ENCODE data around the gene ERRFI1. TPM values are rescaled to one million over a fixed set of nuclear protein-coding genes. Genes with fewer than 3 reads are reported as not detected.
"Not testable (repeated sequence)": the region's sequence is repeated elsewhere in the genome, so short reads cannot be mapped to it uniquely, and the experiment has no call there.

ERRFI1 gene
- total and polyA plus RNA-seq, 10 of the 15 experiments (the other 5 are each of a cell fraction or from before 2014, with no cell fraction given), result 0.90 to 6.5 (median 3.1) TPM

GRCh38 chr1:8069614-8070320 is 43.7 kb upstream of the ERRFI1 start:
- H3K9ac ChIP-seq (ENCODE audit: control insufficient read depth, insufficient read depth, low read length); SMC1A ChIA-PET (ENCODE audit: uncharacterized antibody, unreplicated experiment); H3K4me2 ChIP-seq (ENCODE audit: control insufficient read depth, insufficient read depth); H4K20me1 ChIP-seq (ENCODE audit: control insufficient read depth, insufficient read depth); H3K4me3 ChIP-seq; H3K27me3 ChIP-seq (replicated peaks in 1 of 2; ENCODE audit: control insufficient read depth in 2 of 2, insufficient read depth in 2 of 2, low read length in 1 of 2); POLR2A ChIA-PET; H2AFZ ChIP-seq (ENCODE audit: control insufficient read depth, low read depth, low read length); H3K4me1 ChIP-seq (ENCODE audit: control insufficient read depth, insufficient read depth, low read length); in situ Hi-C loops (cut with MboI); CTCF ChIA-PET; H3K9me3 ChIP-seq (replicated peaks; ENCODE audit: control insufficient read depth, insufficient read depth, low read length); H3K36me3 ChIP-seq (ENCODE audit: control insufficient read depth in 2 of 2, insufficient read depth in 2 of 2, low read length in 1 of 2); intact Hi-C loops (cut with micrococcal nuclease; ENCODE audit: unreplicated experiment); FAIRE-seq; DNase-seq (ENCODE audit: low read depth, low spot score); H3K27ac ChIP-seq (ENCODE audit: control insufficient read depth, insufficient read depth); ATAC-seq; H3K79me2 ChIP-seq (ENCODE audit: control insufficient read depth, insufficient read depth, low read length); BruUV-seq (replicated peaks): not testable (repeated sequence)
- WGBS (ENCODE audit: insufficient coverage, insufficient replicate concordance, low lambda C conversion rate, missing lambda C conversion rate), result 40% methylated on average over 8 of the region's 8 CpGs
- RAD21 ChIA-PET (ENCODE audit: unreplicated experiment), result interaction anchor here (0.7 kb wide), 1 partner anchor 245 kb away, joined by 3 read pairs; no protein-coding TSS in a partner anchor

- FAIRE-seq, result no peak
- no peaks in the 10 kb centered on the region for H3K79me2 ChIP-seq (ENCODE audit: control insufficient read depth, insufficient read depth, low read length)
- no peaks in the 10 kb centered on the region for H4K20me1 ChIP-seq (ENCODE audit: control insufficient read depth, insufficient read depth)
- WGBS (ENCODE audit: insufficient coverage, insufficient replicate concordance, low lambda C conversion rate, missing lambda C conversion rate), result 58% methylated on average over 4 of the region's 4 CpGs
- no peak overlapping the region for H3K4me3 ChIP-seq
- no peak for ATAC-seq
- intact Hi-C loops (cut with micrococcal nuclease; ENCODE audit: unreplicated experiment), result no loop called here
- no peak overlapping the region for H3K4me2 ChIP-seq (ENCODE audit: control insufficient read depth, insufficient read depth)
- in situ Hi-C loops (cut with MboI), result no loop called here
- no peaks in the 10 kb centered on the region for H3K4me1 ChIP-seq (ENCODE audit: control insufficient read depth, insufficient read depth, low read length)
- no peak for DNase-seq (ENCODE audit: low read depth, low spot score)
- SMC1A ChIA-PET (ENCODE audit: uncharacterized antibody, unreplicated experiment), result no interaction called here
- no peaks in the 10 kb centered on the region; the same call in 2 of the 3 replicates for H3K9me3 ChIP-seq (replicated peaks; ENCODE audit: control insufficient read depth, insufficient read depth, low read length)
- CTCF ChIA-PET, result no interaction called here
- H3K36me3 ChIP-seq (ENCODE audit: control insufficient read depth in 2 of 2, insufficient read depth in 2 of 2, low read length in 1 of 2), result no peaks in the 10 kb centered on the region
- RAD21 ChIA-PET (ENCODE audit: unreplicated experiment), result no interaction called here
- no peak overlapping the region for H3K9ac ChIP-seq (ENCODE audit: control insufficient read depth, insufficient read depth, low read length)
- H2AFZ ChIP-seq (ENCODE audit: control insufficient read depth, low read depth, low read length), result no peak overlapping the region
- H3K27ac ChIP-seq (ENCODE audit: control insufficient read depth, insufficient read depth), result no peak overlapping the region
- POLR2A ChIA-PET, result interaction anchor here (0.6 kb wide), 1 partner anchor 25 kb away, joined by 4 read pairs; no protein-coding TSS in a partner anchor
- BruUV-seq (replicated peaks), result no TSS peak
- H3K27me3 ChIP-seq (replicated peaks in 1 of 2; ENCODE audit: control insufficient read depth in 2 of 2, insufficient read depth in 2 of 2, low read length in 1 of 2), result no peaks in the 10 kb centered on the region
- TF ChIP-seq CEBPZ (IDR thresholded peaks at IDR 0.05; ENCODE audit: low read depth, low read length), result no peak
- no peak for TF ChIP-seq NKRF (conservative IDR thresholded peaks at IDR 0.05)
- TF ChIP-seq JUNB (IDR thresholded peaks at IDR 0.05), result no peak
- TF ChIP-seq, protein P1, sequence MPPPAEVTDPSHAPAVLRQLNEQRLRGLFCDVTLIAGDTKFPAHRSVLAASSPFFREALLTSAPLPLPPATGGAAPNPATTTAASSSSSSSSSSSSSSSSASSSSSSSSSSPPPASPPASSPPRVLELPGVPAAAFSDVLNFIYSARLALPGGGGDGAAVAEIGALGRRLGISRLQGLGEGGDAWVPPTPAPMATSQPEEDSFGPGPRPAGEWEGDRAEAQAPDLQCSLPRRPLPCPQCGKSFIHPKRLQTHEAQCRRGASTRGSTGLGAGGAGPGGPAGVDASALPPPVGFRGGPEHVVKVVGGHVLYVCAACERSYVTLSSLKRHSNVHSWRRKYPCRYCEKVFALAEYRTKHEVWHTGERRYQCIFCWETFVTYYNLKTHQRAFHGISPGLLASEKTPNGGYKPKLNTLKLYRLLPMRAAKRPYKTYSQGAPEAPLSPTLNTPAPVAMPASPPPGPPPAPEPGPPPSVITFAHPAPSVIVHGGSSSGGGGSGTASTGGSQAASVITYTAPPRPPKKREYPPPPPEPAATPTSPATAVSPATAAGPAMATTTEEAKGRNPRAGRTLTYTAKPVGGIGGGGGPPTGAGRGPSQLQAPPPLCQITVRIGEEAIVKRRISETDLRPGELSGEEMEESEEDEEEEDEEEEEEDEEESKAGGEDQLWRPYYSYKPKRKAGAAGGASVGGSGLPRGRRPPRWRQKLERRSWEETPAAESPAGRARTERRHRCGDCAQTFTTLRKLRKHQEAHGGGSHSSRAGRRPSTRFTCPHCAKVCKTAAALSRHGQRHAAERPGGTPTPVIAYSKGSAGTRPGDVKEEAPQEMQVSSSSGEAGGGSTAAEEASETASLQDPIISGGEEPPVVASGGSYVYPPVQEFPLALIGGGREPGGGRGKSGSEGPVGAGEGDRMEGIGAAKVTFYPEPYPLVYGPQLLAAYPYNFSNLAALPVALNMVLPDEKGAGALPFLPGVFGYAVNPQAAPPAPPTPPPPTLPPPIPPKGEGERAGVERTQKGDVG (CRISPR knock-in tag; IDR thresholded peaks at IDR 0.05), result no peak
- TF ChIP-seq RB1 (IDR thresholded peaks at IDR 0.05; ENCODE audit: borderline replicate concordance), result no peak
- TF ChIP-seq SREBF2 (IDR thresholded peaks at IDR 0.05; ENCODE audit: low read length), result no peak
- TF ChIP-seq HDAC2 (IDR thresholded peaks at IDR 0.05), result no peak
- TF ChIP-seq TCF7 (IDR thresholded peaks at IDR 0.05; ENCODE audit: borderline replicate concordance), result no peak
These were observed 39.3 kb upstream of the ERRFI1 start for GRCh38 chr1:8065369-8065768.

All from GM12878 (cell line).